MM.1S (cell line): ENCODE results near the gene ADCY5.

Experiments
- DNase-seq: peaks from one replicate; pipeline ENCODE4 v3.0.0-alpha.2; 2015
- H2AFZ ChIP-seq: fragments of 300-600 bp; sonication (generic); 2 replicates; pipeline ENCODE4 v1.6.0; 2016; ENCODE audit warnings: antibody characterized with exemption, low read length
- H3F3A ChIP-seq: fragments of 300-600 bp; sonication (generic); 2 replicates; pipeline ENCODE4 v1.6.1; 2016; ENCODE audit warnings: mild to moderate bottlenecking, antibody characterized with exemption, low read length, moderate library complexity, mixed read lengths; ENCODE audit not compliant: insufficient read depth
- H3K27ac ChIP-seq: fragments of 300-600 bp; sonication (generic); 2 replicates; pipeline ENCODE4 v1.5.1; 2016; ENCODE audit warnings: mild to moderate bottlenecking, low read length
- H3K27me3 ChIP-seq: fragments of 300-600 bp; sonication (generic); replicated peaks from 2 replicates; pipeline ENCODE4 v1.6.0; 2016; ENCODE audit warnings: low read length; ENCODE audit not compliant: insufficient read depth
- H3K36me3 ChIP-seq: fragments of 300-600 bp; sonication (generic); replicated peaks from 2 replicates; pipeline ENCODE4 v1.6.1; 2016; ENCODE audit warnings: mild to moderate bottlenecking, low read length, mixed read lengths; ENCODE audit not compliant: insufficient read depth
- H3K4me1 ChIP-seq: fragments of 300-600 bp; sonication (generic); 2 replicates; pipeline ENCODE4 v1.6.1; 2016; ENCODE audit warnings: low read length, mixed read lengths
- H3K4me2 ChIP-seq: fragments of 300-600 bp; sonication (generic); 2 replicates; pipeline ENCODE4 v1.6.0; 2016; ENCODE audit warnings: low read depth, low read length
- H3K4me3 ChIP-seq: fragments of 300-600 bp; sonication (generic); 2 replicates; pipeline ENCODE4 v1.5.1; 2016; ENCODE audit warnings: low read length, mixed read lengths
- H3K79me2 ChIP-seq: fragments of 300-600 bp; sonication (generic); 2 replicates; pipeline ENCODE4 v1.6.1; 2016; ENCODE audit warnings: mixed run types, low read length, mixed read lengths
- H3K9ac ChIP-seq: fragments of 300-600 bp; sonication (generic); 2 replicates; pipeline ENCODE4 v1.6.1; 2016; ENCODE audit warnings: low read length, mixed read lengths
- H3K9me2 ChIP-seq: fragments of 300-600 bp; sonication (generic); replicated peaks from 2 replicates; pipeline ENCODE4 v1.6.1; 2016; ENCODE audit warnings: mild to moderate bottlenecking, low read length, mixed read lengths; ENCODE audit not compliant: insufficient read depth
- H3K9me3 ChIP-seq: fragments of 300-600 bp; sonication (generic); replicated peaks from 2 replicates; pipeline ENCODE4 v1.6.1; 2016; ENCODE audit warnings: mild to moderate bottlenecking, low read length, mixed read lengths; ENCODE audit not compliant: insufficient read depth
- H4K20me1 ChIP-seq: fragments of 300-600 bp; sonication (generic); 2 replicates; pipeline ENCODE4 v1.6.1; 2016; ENCODE audit warnings: mild to moderate bottlenecking, low read length, moderate library complexity, mixed read lengths; ENCODE audit not compliant: insufficient read depth
- CTCF ChIP-seq: fragments of 300-600 bp; sonication (generic); IDR thresholded peaks from 2 replicates; pipeline ENCODE4 v1.5.1; 2016; ENCODE audit warnings: antibody characterized with exemption, low read length, mixed read lengths
- EZH2 ChIP-seq: fragments of 300-600 bp; sonication (generic); optimal IDR thresholded peaks from 2 replicates; pipeline ENCODE3; 2017; ENCODE audit warnings: low read depth, mild to moderate bottlenecking, antibody characterized with exemption, low read length, mixed read lengths
- EZH2phosphoT487 ChIP-seq: fragments of 300-600 bp; sonication (generic); IDR thresholded peaks from 2 replicates; pipeline ENCODE4 v1.6.1; 2018; ENCODE audit warnings: antibody characterized with exemption, low read length

The ADCY5 gene

GRCh38 chr3:123386477-123387040 lies 62.3 kb downstream of the ADCY5 start:
- H3K9ac ChIP-seq, result no peak overlapping the region
- no peaks in the 10 kb centered on the region for H3K36me3 ChIP-seq
- H2AFZ ChIP-seq, result no peak overlapping the region
- no peak overlapping the region for H3K27ac ChIP-seq
- H3K27me3 ChIP-seq, result no peaks in the 10 kb centered on the region
- no peaks in the 10 kb centered on the region for H3K79me2 ChIP-seq
- DNase-seq, result no peak
- no peaks in the 10 kb centered on the region for H4K20me1 ChIP-seq
- H3K4me3 ChIP-seq, result no peak overlapping the region
- H3K9me3 ChIP-seq, result no peaks in the 10 kb centered on the region
- H3F3A ChIP-seq, result no peaks in the 10 kb centered on the region
- H3K4me1 ChIP-seq, result no peaks in the 10 kb centered on the region
- no peak overlapping the region for H3K4me2 ChIP-seq
- H3K9me2 ChIP-seq, result no peaks in the 10 kb centered on the region
- no peak for TF ChIP-seq CTCF
- TF ChIP-seq EZH2phosphoT487, result no peak
- no peak for TF ChIP-seq EZH2

- Histone ChIP-seq H3K4me1 (no peaks in the 10 kb centered on the region), H3K27ac (no peak overlapping the region), H3F3A (no peaks in the 10 kb centered on the region), H3K9ac (no peak overlapping the region), H2AFZ (no peak overlapping the region), H3K27me3 (no peaks in the 10 kb centered on the region), H4K20me1 (no peaks in the 10 kb centered on the region), H3K4me2 (no peak overlapping the region), H3K9me3 (no peaks in the 10 kb centered on the region), H3K9me2 (no peaks in the 10 kb centered on the region), H3K36me3 (no peaks in the 10 kb centered on the region), H3K4me3 (no peak overlapping the region), H3K79me2 (no peaks in the 10 kb centered on the region)
- TF ChIP-seq EZH2phosphoT487 (no peak), EZH2 (no peak), CTCF (no peak)
- DNase-seq, result no peak
Measured at GRCh38 chr3:123385981-123386380, 62.9 kb downstream of the ADCY5 start.

DNA sequence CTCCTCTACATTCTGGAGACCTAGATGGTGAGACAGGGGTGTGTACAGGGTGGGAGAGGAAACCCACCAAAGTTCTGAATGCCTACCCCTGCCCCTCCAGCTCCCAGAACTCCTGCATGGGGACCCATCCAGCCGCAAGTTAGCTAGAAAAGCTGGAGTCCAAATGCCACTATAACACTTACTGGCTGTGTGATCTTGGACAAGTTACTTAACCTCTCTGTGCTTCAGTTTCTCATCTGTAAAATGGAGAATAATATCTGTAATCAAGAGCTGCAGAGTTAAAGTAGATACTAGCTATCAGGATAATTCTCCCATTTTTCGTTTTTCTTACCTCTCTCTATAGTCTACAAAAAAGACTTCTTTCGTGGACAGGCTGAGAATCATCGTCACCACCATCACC lies 63.4 kb downstream of the ADCY5 start:
- no peak overlapping the region for H3K27ac ChIP-seq
- no peak for DNase-seq
- H3K36me3 ChIP-seq, result no peaks in the 10 kb centered on the region
- H3K4me2 ChIP-seq, result no peak overlapping the region
- H3K9ac ChIP-seq, result no peak overlapping the region
- H4K20me1 ChIP-seq, result no peaks in the 10 kb centered on the region
- no peaks in the 10 kb centered on the region for H3F3A ChIP-seq
- no peak overlapping the region for H2AFZ ChIP-seq
- H3K9me3 ChIP-seq, result no peaks in the 10 kb centered on the region
- no peaks in the 10 kb centered on the region for H3K9me2 ChIP-seq
- H3K27me3 ChIP-seq, result no peaks in the 10 kb centered on the region
- no peak overlapping the region for H3K4me3 ChIP-seq
- TF ChIP-seq CTCF, result no peak
- TF ChIP-seq EZH2, result no peak
- TF ChIP-seq EZH2phosphoT487, result no peak
- no peaks in the 10 kb centered on the region for H3K4me1 ChIP-seq
- H3K79me2 ChIP-seq, result no peaks in the 10 kb centered on the region
